Activated CD4-positive, alpha-beta T cell treated with anti-CD3 and anti-CD28 coated beads for 36 hours (primary cell): ENCODE measurements around the gene PCSK2. TPM values are rescaled to one million over a fixed set of nuclear protein-coding genes. Genes with fewer than 3 reads are reported as not detected.

Experiments used
- ATAC-seq: fragments of 200-7000 bp; cut with Tn5 transposase; one replicate; pipeline ENCODE4 v1.10.0; 2021; ENCODE audit warnings: mild to moderate bottlenecking, moderate library complexity
- CTCF ChIA-PET: fragments of 350-600 bp; sonication (Branson Sonifier 250); formaldehyde crosslinking; loops from one replicate; lab custom pipeline; 2021; ENCODE audit warnings: antibody characterized with exemption; lab: Charles Lee
- POLR2A ChIA-PET: fragments of 350-600 bp; sonication (Branson Sonifier 250); formaldehyde crosslinking; loops from one replicate; lab custom pipeline; 2021; ENCODE audit warnings: antibody characterized with exemption, inconsistent platforms; lab: Charles Lee
- DNase-seq: peaks from one replicate; pipeline ENCODE4 v3.0.0-alpha.2; 2020
- H3K27ac Mint-ChIP-seq: one replicate; pipeline ENCODE4 v1.8.0; 2021; ENCODE audit warnings: mixed read lengths
- H3K27me3 Mint-ChIP-seq: one replicate; pipeline ENCODE4 v1.8.0; 2021; ENCODE audit warnings: mixed read lengths
- H3K36me3 Mint-ChIP-seq: one replicate; pipeline ENCODE4 v1.8.0; 2021; ENCODE audit warnings: low read depth, mixed read lengths
- H3K4me1 Mint-ChIP-seq: one replicate; pipeline ENCODE4 v1.8.0; 2021; ENCODE audit warnings: mixed read lengths
- H3K4me3 Mint-ChIP-seq: one replicate; pipeline ENCODE4 v1.8.0; 2021; ENCODE audit warnings: mild to moderate bottlenecking, moderate library complexity, mixed read lengths
- H3K9me3 Mint-ChIP-seq: one replicate; pipeline ENCODE4 v1.8.0; 2021; ENCODE audit warnings: low read depth, mixed read lengths
- intact Hi-C, 2 experiments: fragments of 100-400 bp; cut with DNase I in 1 of 2; cut with micrococcal nuclease in 1 of 2; formaldehyde crosslinking; loops; one replicate each; pipeline versions ENCODE4 v1.14.2 to v1.15.1; 2022 to 2024; cut with DNase I, micrococcal nuclease
- total RNA-seq, 2 experiments: library from RNA; stranded (reverse); gene quantifications; one replicate each; pipeline ENCODE4 v1.2.3, GENCODE V29; 2021

Gene PCSK2
- total RNA-seq, 2 experiments from 2014 or later, result not detected

DNA sequence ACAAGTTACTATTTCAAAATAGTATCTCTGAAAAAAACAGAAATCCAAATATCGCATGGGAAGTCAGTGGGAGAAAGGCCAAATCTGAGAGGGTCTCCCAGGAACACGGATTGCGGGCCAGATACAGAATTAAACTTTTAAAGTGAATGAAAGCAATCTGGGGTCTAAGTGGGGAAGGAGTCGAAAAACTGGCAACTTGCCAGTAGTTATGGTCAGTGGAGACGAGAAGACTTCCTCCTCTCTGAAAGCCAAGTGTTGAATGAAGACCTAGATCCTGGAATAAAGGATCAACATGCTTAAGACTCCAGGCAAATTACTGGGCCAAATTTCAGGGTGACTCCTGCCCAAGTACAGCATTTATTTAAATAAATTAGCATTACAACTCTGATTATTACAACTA lies 180.7 kb downstream of the PCSK2 start:
- ChIA-PET POLR2A (no interaction called here), CTCF (no interaction called here)
- intact Hi-C loops, result no loop called here
- no peak overlapping the region for H3K27ac Mint-ChIP-seq
- no peak for ATAC-seq
- H3K27me3 Mint-ChIP-seq, result peaks cover 7% of the 10 kb centered on the region
- no peaks in the 10 kb centered on the region for H3K4me1 Mint-ChIP-seq
- no peaks in the 10 kb centered on the region for H3K9me3 Mint-ChIP-seq
- DNase-seq, result no peak
- H3K36me3 Mint-ChIP-seq, result no peaks in the 10 kb centered on the region
- H3K4me3 Mint-ChIP-seq, result no peak overlapping the region

DNA sequence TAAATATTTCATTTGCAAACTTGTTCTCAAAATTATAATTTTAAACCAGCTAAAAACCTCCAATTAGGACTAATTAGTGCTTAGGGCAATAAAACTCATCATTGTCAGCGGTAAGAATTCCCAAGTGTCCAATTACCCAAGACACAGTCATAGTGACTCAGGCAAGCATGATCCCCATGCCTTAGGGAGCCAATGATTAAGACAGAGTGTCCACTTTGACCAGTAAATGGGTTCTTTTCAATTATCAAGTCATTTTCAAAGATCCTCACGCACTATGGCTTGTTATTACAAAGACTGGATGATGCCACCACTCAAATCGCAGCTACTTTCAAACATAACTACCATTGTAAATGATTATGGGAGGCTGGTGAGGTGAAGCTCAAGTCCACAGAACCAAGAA lies 190.4 kb downstream of the PCSK2 start:
- POLR2A ChIA-PET, result no interaction called here
- no peaks in the 10 kb centered on the region for H3K36me3 Mint-ChIP-seq
- intact Hi-C loops, result no loop called here
- H3K4me1 Mint-ChIP-seq, result no peaks in the 10 kb centered on the region
- H3K27ac Mint-ChIP-seq, result no peak overlapping the region
- CTCF ChIA-PET, result interaction anchor here (0.7 kb wide), 1 partner anchor 81 kb away, joined by 3 read pairs; no protein-coding TSS in a partner anchor
- ATAC-seq (no peak), DNase-seq (no peak)
- H3K27me3 Mint-ChIP-seq, result peaks cover 12% of the 10 kb centered on the region
- peaks cover 4% of the 10 kb centered on the region for H3K9me3 Mint-ChIP-seq
- no peak overlapping the region for H3K4me3 Mint-ChIP-seq

DNA sequence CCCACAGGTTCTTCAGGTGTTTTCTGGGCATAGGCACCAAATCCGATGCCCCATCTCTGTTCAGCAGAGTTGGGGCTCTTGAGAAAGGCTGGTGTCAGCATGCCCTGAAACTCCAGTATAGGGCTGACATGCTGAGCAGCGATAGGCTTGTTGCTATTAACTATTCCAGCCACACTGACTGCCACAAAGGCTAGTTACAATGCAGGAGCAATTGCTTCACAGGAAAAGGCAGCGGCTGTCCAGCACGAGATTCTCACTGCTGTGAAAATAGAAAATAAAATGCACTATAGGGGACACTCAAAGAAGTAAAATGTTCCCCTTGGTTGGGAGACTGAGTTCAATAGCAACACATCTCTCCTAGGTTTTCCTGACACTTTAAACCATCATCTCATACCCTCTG lies 191.9 kb downstream of the PCSK2 start:
- ATAC-seq, result no peak
- Mint-ChIP-seq H3K27me3 (peaks cover 15% of the 10 kb centered on the region), H3K4me1 (no peaks in the 10 kb centered on the region), H3K36me3 (no peaks in the 10 kb centered on the region), H3K9me3 (peaks cover 4% of the 10 kb centered on the region), H3K4me3 (no peak overlapping the region), H3K27ac (no peak overlapping the region)
- DNase-seq, result no peak
- intact Hi-C loops, result no loop called here
- POLR2A ChIA-PET, result interaction anchor here (0.6 kb wide), 1 partner anchor 11 kb away, joined by 4 read pairs; no protein-coding TSS in a partner anchor
- CTCF ChIA-PET, result interaction anchor here (1.1 kb wide), 1 partner anchor 12 kb away, joined by 3 read pairs; no protein-coding TSS in a partner anchor

DNA sequence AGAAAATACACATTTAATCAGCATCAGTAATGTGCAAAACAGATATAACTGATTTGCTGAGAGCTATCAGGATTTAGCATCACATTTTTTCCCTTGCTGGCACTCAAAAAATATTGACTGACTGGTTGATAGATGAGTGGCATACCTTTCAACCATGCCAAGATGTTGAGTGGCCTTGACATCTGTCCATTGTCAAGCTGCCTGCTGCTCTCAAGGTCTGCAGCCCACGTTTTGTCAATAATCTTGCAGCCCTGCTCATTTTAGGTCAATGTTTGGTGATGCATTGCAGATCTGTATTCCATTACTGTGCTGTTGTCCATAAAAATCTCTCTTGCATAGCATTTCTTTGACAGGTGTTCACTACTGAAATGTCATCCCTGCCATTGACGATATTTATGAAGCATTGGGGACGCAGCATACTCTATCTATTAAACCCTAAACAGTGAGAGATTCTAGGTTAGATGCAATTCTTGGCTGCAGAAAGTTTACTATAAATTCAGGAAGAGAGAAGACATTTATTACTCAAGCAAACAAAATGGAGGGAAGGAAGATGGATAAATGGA lies 192.7 kb downstream of the PCSK2 start:
- Mint-ChIP-seq H3K36me3 (no peaks in the 10 kb centered on the region), H3K4me3 (no peak overlapping the region), H3K9me3 (peaks cover 2% of the 10 kb centered on the region), H3K4me1 (no peaks in the 10 kb centered on the region), H3K27ac (no peak overlapping the region), H3K27me3 (peaks cover 15% of the 10 kb centered on the region)
- no peak for ATAC-seq
- intact Hi-C loops, result no loop called here
- POLR2A ChIA-PET, result no interaction called here
- DNase-seq, result no peak
- CTCF ChIA-PET, result interaction anchor here (1.1 kb wide), 1 partner anchor 11 kb away, joined by 3 read pairs; no protein-coding TSS in a partner anchor

DNA sequence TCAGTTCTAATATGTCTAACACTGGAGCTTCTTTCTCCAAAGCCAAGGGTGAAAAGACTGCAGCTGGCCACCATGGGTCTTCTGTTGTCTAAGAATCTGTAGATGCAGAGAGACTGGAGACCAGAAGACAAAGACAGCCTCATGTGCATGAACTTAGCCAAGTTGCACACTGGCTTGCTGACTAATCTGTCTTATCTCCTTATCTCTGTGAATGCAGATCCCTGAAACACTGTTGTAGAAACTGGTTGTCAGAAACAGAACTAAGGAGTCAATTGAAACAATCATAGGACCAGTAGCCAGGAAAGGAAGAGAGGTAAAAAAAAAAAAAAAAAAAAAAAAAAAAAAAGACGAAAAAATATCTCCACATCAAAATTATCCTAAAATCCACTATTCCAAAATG lies 194.7 kb downstream of the PCSK2 start:
- no peak for DNase-seq
- Mint-ChIP-seq H3K27me3 (peaks cover 15% of the 10 kb centered on the region), H3K36me3 (no peaks in the 10 kb centered on the region), H3K4me1 (no peaks in the 10 kb centered on the region), H3K9me3 (no peaks in the 10 kb centered on the region), H3K27ac (no peak overlapping the region), H3K4me3 (no peak overlapping the region)
- intact Hi-C loops, result no loop called here
- ChIA-PET POLR2A (no interaction called here), CTCF (interaction anchor here (1.5 kb wide), 1 partner anchor 10 kb away, joined by 7 read pairs; no protein-coding TSS in a partner anchor)
- ATAC-seq, result no peak

DNA sequence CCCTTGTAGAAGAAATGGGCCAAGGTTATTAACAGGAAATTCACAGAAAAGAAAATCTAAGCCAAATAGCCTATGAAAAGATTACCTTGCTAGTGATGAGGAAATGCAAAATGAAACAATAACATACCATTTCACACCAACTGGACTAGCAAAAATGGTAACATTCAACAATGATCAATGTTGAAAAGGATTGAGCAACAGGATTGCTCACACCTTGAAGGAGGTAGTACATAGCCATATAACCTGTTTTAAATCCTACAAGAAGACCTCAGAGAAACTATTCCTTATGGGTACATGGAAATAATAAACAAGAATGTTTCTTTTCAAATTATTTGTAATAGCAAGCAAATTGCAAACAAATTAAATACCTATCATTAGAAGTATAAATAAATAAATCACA lies 196.9 kb downstream of the PCSK2 start:
- no peak overlapping the region for H3K4me3 Mint-ChIP-seq
- no peak for DNase-seq
- no peaks in the 10 kb centered on the region for H3K36me3 Mint-ChIP-seq
- no peak overlapping the region for H3K27ac Mint-ChIP-seq
- peaks cover 7% of the 10 kb centered on the region for H3K27me3 Mint-ChIP-seq
- no peaks in the 10 kb centered on the region for H3K9me3 Mint-ChIP-seq
- ChIA-PET POLR2A (no interaction called here), CTCF (no interaction called here)
- ATAC-seq, result no peak
- intact Hi-C loops, result no loop called here
- H3K4me1 Mint-ChIP-seq, result no peaks in the 10 kb centered on the region

DNA sequence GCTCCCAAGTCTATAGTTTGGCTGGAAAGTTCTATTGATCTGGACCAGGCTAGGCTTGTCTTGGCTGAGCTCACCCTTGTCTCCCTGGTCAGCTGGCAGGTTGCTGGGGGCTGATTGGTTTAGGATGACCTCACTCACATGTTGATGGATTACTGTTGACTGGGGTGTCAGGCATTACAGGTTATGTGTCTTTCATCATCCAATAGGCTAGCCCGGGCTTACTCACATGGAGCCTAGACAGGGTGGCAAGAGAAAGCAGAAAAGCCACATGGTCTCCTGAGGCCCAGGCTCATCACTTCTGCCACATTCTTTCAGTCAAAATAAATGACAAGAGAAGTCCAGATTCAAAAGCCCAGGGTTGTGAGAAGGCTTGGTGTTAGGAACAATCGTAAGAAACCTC lies 200.8 kb downstream of the PCSK2 start:
- Mint-ChIP-seq H3K4me1 (no peaks in the 10 kb centered on the region), H3K27me3 (peaks cover 5% of the 10 kb centered on the region), H3K9me3 (no peaks in the 10 kb centered on the region), H3K36me3 (no peaks in the 10 kb centered on the region), H3K4me3 (no peak overlapping the region), H3K27ac (no peak overlapping the region)
- intact Hi-C loops, result no loop called here
- no peak for DNase-seq
- ChIA-PET POLR2A (no interaction called here), CTCF (no interaction called here)
- ATAC-seq, result no peak

DNA sequence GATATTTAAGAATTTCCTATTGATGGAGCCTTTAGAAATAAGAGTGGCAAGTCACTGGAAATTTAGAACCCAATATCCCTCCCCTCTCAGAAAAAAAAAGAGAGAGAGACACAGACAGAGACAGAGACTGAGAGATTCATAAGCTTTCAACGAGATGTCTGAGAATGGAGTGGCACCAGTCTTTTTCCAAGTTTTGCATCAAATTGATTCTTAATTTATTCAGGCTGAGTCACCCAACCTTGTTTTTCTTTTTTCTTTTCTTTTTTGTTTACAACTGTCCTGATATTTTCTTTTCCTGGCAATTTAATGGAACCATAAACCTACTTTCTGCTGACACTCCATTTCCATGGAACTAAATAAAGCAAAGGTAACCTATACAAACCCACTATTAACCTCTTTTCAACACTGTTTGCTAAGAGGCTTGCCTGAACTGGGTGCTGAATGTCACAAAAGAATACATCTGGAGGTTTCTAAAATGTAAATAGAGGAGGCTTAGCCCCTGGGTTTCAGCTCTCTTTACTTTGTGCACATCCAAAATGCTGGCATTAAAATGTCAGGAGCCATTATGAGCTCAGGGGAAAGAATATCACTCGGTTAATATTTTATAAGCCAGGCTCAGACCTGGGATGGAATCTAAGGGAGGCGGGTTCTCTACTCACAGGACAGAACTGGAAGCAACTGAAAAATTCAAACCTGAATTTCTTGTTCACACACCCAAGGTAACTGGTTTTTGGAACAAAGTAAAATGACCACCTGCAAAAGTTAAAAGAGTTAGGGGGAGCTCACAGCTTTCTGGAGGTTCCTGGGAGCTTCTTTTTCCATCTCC lies 203.5 kb downstream of the PCSK2 start:
- ChIA-PET POLR2A (interaction anchor here (0.7 kb wide), 1 partner anchor 12 kb away, joined by 4 read pairs; no protein-coding TSS in a partner anchor), CTCF (interaction anchor here (0.6 to 4.7 kb wide), 14 partner anchors 9 to 631 kb away, joined by 3 to 35 read pairs (median 5); partner anchors contain the start of gene PCSK2)
- ATAC-seq (no peak), DNase-seq (no peak)
- Mint-ChIP-seq H3K4me1 (no peaks in the 10 kb centered on the region), H3K4me3 (no peak overlapping the region), H3K27ac (no peak overlapping the region), H3K36me3 (no peaks in the 10 kb centered on the region), H3K9me3 (no peaks in the 10 kb centered on the region), H3K27me3 (peaks cover 9% of the 10 kb centered on the region)
- intact Hi-C loops, result loop anchor here in 1 of 2 experiments (5.0 kb wide), 1 partner anchor 608 kb away; no protein-coding TSS in a partner anchor

DNA sequence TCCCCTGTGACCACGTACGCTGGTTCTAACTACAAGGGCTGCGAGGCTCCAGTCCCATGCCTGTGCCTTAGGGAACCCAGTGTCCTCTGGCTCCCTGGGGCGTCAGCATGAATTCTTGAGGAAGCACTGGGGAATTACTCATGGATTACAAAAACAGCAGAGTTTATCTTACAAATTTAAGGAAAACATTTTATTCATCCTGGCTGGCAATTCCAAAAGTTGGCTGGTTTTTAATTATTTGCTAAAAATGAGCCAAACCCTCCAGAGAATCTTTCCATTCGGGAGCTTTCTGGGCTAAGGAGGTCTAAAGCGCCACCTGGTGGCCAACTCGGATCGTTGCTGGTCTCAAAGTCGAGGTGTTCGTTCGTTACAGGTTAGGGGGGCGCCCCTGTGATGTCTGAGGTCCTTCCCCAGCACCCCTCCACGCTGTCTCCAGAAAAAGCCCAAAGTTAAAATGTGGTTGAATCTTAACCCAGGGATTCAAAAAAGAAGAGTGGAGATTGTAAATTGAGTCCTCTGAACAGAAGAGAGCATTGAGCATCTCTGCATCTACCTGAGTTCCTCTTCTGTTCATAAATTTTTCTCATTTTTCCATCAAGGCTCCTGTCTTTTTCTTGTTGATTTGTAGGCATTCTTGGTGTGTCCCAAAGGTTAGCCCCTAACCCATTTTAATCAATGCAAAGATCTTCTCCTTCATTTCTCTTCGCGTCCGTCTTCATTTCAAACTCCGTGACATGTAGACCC lies 205.0 kb downstream of the PCSK2 start:
- intact Hi-C loops, result loop anchor here (1.0 to 5.0 kb wide), 3 partner anchors 609 to 629 kb away; no protein-coding TSS in a partner anchor
- H3K4me3 Mint-ChIP-seq, result no peak overlapping the region
- ChIA-PET CTCF (interaction anchor here (0.6 to 4.7 kb wide), 17 partner anchors 11 to 950 kb away, joined by 3 to 35 read pairs (median 4); no protein-coding TSS in a partner anchor), POLR2A (no interaction called here)
- no peaks in the 10 kb centered on the region for H3K9me3 Mint-ChIP-seq
- H3K27me3 Mint-ChIP-seq, result peaks cover 11% of the 10 kb centered on the region
- no peaks in the 10 kb centered on the region for H3K36me3 Mint-ChIP-seq
- peak; percentile 72 for DNase-seq
- H3K27ac Mint-ChIP-seq, result no peak overlapping the region
- H3K4me1 Mint-ChIP-seq, result no peaks in the 10 kb centered on the region
- ATAC-seq, result no peak

DNA sequence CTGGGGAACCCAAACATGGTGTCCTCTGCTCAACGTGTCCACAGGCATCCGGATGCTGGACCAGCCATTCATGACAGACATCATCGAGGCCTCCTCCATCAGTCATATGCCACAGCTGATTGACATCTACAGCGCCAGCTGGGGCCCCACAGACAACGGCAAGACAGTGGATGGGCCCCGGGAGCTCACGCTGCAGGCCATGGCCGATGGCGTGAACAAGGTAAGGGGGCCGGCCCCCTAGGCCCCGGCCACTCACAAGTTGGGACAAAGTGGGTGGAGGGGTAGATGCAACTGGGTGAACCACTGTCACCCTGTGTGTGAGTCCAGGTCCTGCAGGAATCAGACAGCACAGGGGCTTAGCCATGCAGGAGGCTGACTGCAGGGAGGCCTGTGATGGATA lies 209.8 kb downstream of the PCSK2 start:
- H3K36me3 Mint-ChIP-seq, result no peaks in the 10 kb centered on the region
- ATAC-seq, result no peak
- no peaks in the 10 kb centered on the region for H3K4me1 Mint-ChIP-seq
- intact Hi-C loops, result no loop called here
- H3K27ac Mint-ChIP-seq, result no peak overlapping the region
- ChIA-PET POLR2A (no interaction called here), CTCF (interaction anchor here (2.1 kb wide), 1 partner anchor 633 kb away, joined by 6 read pairs; no protein-coding TSS in a partner anchor)
- no peaks in the 10 kb centered on the region for H3K9me3 Mint-ChIP-seq
- peaks cover 13% of the 10 kb centered on the region for H3K27me3 Mint-ChIP-seq
- H3K4me3 Mint-ChIP-seq, result no peak overlapping the region
- no peak for DNase-seq

DNA sequence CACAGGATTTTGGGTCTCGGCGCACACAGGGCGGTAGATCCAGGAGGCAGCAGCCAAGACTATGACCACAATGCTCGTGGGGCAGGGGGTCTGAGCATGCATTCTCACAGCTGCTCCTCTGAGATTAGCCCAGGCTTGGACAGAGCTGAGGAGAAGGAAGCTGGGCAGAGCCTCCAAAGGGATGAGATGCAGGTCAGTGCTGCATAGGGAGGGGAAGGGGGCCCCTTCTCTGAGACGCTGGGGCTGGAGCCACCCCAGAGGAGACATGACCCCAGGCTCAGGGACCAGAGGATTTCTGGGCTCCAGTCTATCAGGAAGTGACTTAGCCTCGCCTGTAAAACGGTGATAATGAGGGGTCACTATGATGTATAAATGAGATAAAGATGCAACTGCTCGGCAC lies 210.4 kb downstream of the PCSK2 start:
- no peak for DNase-seq
- ChIA-PET POLR2A (no interaction called here), CTCF (interaction anchor here (2.1 kb wide), 1 partner anchor 633 kb away, joined by 6 read pairs; no protein-coding TSS in a partner anchor)
- intact Hi-C loops, result no loop called here
- peaks cover 10% of the 10 kb centered on the region for H3K27me3 Mint-ChIP-seq
- H3K9me3 Mint-ChIP-seq, result no peaks in the 10 kb centered on the region
- no peak overlapping the region for H3K4me3 Mint-ChIP-seq
- ATAC-seq, result no peak
- H3K36me3 Mint-ChIP-seq, result no peaks in the 10 kb centered on the region
- no peaks in the 10 kb centered on the region for H3K4me1 Mint-ChIP-seq
- no peak overlapping the region for H3K27ac Mint-ChIP-seq
